Stimulated activated CD4-positive, alpha-beta T cell treated with anti-CD3 and anti-CD28 coated beads, Interleukin-12 subunit alpha, Interleukin-12 subunit beta, amount 100 ng/mL, for 48 hours (primary cell): ENCODE measurements around the gene CRTC1.
"Not testable (repeated sequence)": the region's sequence is repeated elsewhere in the genome, so short reads cannot be mapped to it uniquely, and the experiment has no call there.

ENCODE experiments used
- DNase-seq, 3 donors: peaks; one replicate each; pipeline ENCODE4 v3.0.0-alpha.2; 2020; ENCODE audit warnings: low read depth in 2 of 3, low spot score in 1 of 3

Gene CRTC1

DNA sequence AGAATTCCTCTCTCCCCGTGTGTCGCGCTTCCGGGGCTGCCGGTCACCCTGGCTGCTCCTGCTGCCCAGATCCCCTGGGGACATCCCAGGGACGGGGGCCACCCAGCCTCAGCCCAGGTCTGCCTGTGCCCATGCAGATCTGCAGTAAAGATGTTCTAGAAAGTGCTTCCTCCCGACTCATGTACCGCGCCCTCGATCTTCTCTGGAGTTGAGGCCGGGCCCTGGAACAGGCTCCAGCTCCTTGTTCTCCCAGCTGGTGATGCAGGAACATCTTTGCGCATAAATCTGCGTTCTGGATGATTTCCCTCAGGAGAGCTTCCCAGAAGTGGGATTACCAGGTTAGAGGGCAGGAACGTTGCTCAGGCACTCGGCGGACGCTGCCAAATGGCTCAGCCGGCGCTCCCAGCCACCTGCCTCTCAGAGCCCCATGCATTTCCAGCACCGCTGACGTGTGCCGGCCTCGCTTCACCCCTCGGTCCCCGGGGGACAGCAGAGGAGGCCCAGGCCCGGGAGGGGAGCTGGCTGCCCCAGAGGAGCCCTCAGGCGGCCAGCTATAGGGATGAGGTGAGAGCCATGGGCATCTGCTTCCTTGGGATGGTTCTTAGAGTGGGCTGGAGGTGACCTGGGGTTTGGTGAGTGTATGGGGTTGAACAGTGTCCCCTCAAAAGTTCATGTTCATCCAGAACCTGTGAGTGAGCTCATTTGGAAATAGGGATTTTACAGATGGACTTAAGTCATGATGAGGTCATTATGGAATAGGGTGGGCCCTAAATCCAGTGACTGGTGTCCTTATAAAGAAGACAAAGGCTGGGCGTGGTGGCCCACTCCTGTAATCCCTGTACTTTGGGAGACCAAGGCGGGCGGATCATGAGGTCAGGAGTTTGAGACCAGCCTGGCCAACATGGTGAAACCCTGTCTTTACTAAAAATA is 42.6 kb downstream of the CRTC1 start:
- no peak for DNase-seq

DNA sequence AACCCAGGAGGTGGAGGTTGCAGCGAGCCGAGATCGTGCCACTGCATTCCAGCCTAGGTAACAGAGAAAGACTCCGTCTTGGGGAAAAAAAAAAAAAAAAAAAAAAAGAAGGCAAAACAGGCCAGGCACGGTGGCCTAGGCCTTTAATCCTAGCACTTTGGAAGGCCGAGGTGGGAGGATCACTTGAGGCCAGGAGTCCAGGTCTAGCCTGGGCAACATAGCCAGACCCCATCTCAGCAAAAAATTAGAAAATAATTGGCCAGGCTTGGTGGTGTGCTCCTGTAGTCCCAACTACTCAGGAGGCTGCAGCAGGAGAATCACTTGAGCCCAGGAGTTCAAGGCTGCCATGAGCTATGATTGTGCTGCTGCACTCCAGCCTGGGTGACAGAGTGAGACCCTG is 43.4 kb downstream of the CRTC1 start:
- no peak for DNase-seq

DNA sequence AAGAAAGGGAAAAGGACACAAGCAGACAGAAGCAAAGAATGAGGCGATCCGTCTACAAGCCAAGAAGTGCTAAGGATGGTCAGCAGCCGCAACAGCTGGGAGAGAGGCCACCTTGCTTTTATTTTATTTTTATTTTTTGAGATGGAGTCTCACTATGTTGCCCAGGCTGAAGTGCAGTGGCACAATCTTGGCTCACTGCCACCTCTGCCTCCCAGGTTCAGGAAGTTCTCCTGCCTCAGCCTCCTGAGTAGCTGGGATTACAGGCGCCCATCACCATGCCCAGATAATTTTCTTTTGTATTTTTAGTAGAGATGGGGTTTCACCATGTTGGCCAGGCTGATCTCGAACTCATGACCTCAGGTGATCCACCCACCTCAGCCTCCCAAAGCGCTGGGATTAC is 44.1 kb downstream of the CRTC1 start:
- DNase-seq, result not testable (repeated sequence)

DNA sequence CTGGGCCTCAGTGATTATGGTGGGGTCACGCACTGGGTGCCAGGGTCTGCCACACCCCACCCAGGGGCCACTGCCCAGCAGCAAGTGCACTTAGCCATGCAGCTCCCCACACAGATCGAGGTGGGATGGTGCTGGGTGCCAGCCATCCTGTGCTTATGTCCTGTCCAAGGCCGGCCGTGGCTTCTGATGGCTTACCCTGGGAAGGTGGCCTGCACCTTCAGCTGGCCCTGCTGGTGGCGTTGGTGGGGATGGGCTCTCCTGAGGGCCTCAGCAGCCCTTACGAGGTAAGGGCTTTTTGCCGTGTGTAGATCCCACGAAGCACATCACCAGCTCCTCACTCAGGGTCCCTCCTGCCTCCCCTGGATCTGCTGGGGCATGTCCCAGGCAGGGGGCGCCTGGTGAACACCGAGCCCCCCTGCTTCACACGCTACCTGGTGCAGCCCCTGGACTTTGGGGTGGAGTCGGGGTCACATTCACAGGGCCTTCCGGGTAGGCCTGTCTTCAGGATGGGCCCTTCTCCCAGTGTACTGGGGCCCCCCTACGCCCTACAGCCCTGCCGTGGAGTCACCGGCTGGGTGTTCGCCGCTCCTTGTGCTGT is 46.6 kb downstream of the CRTC1 start:
- DNase-seq, result no peak

DNA sequence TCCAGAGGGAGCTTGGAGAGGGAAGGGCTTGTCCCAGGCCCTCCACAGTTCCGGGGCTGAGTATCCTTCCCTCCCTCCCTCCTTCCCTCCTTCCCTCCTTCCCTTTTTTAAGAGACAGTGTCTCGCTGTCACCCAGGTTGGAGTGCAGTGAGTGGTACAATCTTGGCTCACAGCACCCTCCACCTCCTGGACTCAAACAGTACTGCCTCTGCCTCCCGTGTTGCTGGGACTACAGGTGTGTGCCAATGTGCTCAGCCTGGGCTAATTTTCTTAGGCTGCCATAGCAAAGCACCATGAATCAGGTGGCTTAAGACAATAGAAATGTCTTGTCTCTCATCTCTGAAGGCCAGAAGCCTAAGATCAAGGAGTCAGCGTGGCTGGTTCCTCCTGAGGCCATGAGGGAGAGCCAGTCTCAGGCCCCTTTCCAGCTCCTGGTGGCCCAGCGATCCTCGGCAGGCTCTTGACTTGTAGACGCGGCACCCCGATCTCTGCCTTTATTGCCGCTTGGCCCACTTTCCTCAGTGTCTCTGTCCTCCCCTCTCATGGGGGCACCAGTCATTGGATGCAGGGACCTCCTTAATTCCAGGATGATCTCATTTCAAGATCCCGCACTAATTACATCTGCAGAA is 47.5 kb downstream of the CRTC1 start:
- DNase-seq, result no peak

DNA sequence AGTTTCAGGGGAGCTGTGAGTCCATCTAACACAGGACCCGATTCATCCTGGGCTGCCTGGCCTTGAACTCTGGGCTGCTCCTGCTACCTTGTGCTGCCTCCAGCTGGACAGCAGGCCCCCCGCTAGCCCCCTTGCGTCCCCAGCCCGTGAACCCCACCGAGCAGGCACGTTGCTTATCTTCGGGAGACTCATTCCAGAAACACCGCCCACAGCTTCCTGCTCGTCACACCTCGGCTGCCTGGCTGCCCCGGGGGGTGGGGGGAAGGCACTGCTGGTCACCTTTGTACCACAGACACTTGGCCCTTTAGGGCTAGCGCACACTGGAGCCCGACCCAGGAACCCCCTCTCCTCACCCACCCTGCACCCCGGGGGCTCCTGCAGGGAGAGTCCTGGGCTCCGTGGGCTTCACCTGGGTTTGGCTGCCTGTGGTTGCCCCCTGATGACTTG is 48.1 kb downstream of the CRTC1 start:
- no peak for DNase-seq

DNA sequence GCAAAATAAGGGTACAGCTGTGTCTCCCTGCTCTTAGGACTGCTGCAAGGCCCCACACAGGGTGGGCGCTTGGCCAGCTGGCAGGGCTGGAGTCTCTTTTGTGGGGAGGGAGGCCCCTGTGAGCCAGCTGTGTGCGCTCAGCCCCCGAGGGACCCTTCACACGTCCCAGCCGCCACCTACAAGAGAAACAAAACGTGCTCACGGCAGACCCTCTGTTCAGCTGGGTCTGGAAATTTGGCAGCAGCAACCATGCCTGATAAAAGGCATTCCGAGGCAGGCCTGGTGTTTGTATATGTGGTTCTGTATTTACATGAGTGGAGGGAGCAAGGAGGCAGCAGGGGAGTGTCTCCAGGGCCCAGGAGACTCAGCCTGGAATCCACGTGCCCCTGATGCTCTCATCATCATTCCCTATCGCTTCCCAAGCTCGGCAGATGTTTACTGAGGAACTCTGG is 49.7 kb downstream of the CRTC1 start:
- DNase-seq, result no peak

DNA sequence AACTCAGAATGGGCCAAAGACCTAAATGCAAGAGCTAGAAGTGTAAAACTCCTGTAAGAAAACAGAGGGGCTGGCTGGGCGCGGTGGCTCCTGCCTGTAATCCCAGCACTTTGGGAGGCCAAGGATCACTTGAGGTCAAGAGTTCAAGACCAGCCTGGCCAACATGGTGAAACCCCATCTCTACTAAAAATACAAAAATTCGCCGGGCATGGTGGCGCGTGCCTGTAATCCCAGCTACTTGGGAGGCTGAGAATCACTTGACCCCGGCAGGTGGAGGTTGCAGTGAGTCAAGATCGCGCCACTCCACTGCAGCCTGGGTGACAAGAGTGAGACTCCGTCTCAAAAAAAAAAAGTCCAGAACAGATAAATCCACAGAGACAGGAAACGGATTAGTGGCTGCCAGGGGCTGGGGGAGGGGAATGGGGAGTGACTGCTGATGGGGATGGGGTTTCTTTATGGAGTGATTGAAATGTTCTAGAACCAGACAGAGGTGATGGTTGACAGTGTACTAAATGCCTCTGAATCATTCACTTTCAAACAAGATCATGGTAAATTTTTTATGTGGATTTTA is 50.4 kb downstream of the CRTC1 start:
- DNase-seq, result not testable (repeated sequence)

DNA sequence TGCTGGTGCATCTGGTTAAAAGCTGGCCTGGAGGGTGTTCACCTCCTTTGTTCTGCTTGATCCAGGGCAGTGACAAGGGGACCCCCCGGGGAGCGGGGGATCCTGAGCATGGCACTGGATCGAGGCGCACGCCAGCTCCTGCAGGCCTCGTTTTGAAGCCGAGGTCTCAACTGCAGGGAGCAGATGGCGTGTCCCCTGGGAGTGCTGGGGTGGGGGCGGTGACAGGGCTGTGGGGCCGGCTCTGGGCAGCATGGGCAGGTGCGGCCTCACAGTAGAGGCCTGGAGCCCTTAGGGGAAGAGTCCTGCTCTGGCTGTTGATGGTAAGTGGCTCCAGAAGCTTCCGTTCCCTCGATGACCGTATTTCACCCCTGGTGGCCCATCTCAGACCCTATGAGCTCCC is 51.8 kb downstream of the CRTC1 start:
- no peak for DNase-seq

DNA sequence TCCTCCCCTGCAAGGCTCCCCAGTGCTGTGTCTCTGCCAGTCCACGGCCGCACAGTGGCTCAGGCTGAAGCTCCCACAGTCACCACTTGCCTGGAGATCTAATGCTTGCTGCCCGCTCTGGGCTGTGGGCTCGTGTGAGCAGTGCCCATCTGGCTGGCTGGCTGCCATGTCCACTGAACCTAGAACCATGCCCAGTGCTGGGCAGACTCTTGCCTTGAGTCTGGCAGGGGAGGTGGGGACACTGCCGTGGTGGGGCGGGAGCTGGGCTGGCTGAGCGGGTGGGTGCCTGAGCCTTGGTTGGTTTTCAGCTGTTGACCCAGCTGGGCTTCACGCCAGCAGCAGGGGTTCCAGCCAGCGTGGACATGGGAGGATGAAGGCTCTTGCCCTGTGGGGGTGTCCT is 52.3 kb downstream of the CRTC1 start:
- no peak for DNase-seq

DNA sequence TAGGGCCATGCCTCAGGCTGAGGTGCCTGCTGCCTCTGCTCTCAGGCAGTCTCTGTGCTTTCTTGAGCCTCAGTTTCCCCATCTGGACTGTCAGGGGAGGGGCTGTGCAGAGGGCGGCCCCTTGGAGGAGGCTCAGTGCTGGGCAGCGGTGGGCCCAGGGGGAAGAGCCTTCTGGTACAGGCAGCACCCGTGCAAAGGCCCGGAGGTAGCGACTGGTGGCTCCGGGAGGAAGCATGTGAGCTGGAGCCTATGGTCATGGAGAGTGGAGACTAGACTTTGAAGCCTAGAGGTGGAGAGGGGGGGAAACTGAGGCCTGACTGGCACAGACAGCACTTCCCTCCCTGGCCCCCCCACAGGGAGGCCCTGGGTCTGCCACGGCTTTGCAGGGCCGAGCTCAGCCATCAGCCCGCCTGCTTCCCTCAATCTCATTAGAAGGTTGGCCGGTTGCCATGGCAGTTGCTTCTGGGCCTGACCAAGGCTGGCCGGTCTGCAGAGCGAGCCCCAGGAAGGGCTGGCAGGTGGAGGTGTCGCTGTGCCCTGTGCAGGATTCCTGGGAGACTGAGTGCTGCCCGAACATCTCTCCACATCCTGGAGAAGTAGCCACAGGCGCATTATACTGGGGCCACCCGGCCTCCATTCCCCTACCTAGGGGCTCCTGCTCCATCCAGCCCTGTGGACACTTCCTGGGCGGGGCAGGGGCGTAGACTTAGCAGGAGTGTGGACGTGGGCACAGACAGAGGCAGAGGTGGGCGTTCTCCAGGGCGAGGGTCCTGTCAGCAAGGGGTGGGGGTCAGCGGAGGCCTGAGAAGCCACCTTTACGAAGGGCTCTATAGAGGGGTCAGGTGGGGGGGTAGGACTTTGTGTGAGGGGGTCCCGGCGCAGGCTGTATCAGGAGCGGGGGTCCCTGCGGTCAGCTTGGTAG is 53.2 kb downstream of the CRTC1 start:
- DNase-seq, result no peak

DNA sequence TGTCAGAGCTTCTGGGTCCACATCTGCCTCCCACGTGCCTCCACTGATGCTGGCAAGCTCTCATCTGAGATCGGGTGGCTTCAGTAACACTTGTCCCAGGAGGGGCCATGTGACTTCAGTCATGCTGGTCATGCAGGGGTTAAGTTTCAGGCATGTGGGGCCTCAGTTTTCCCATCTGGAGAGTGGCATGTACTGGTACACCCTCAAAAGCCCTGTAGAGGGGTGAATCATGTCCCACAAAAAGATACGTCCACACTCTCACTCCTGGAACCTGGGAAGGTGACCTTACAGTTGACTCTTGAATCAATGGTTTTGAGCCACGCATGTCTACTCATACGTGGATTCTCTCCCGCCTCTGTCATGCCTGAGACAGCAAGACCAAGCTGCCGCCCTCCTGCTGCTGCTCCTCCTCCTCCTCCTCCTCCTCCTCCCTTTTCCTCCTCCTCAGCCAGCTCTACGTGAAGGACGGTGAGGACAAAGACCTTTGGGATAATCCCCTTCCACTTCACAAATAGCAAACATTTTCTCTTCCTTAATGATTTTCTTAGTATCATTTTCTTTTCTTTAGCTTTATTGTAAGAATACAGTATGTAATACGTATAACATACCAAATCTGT is 54.0 kb downstream of the CRTC1 start:
- DNase-seq, result no peak

DNA sequence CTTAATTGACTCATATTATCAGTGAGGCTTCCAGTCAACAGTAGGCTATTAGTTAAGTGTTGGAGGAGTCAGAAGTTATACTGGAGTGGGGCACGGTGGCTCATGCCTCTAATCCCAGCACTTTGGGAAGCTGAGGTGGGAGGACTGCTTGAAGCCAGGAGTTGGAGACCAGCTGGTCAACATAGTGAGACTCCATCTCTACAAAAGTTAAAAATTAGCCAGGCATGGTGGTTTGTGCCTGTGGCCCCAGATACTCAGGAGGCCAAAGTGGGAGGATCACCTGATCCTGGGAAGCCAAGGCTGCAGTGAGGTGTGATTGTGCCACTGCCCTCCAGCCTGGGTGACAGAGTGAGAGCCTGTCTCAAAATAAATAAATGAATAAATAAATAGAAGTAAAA is 54.5 kb downstream of the CRTC1 start:
- DNase-seq, result no peak

DNA sequence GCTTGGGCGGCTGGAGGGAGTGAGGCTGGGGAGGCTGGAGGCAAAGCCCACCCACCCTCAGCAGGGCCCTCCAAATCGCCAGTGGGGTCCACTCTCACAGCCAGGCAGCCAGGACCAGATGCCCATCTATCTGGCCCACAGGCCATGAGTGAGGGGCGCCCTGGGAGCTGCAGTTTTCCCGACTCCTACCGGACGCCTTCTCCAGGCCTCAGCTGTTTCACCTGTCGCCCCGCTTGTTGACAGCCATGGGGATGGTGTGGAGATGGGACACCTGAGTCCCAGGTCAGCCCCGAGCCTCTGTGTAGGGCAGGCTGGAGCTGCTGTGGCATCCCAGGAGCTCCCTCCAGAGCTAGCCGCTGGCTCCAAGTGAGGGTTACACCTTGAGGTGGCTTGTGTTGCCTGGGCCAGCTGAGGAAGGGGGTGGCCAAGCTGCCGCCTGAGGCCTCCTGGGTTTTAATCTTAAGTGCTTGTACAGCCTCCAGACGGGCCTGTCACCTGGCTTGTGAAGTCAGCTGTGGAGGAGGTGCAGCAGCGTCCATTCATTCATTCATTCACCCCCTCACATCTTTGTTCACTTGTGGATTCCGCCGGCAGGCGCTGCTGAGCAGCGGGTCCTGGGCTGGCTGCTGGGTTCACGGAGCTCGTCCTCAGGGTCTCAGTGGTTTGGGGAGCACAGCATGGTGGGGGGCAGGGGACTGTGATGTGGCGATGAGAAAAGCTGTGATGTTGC is 55.6 kb downstream of the CRTC1 start:
- no peak for DNase-seq

DNA sequence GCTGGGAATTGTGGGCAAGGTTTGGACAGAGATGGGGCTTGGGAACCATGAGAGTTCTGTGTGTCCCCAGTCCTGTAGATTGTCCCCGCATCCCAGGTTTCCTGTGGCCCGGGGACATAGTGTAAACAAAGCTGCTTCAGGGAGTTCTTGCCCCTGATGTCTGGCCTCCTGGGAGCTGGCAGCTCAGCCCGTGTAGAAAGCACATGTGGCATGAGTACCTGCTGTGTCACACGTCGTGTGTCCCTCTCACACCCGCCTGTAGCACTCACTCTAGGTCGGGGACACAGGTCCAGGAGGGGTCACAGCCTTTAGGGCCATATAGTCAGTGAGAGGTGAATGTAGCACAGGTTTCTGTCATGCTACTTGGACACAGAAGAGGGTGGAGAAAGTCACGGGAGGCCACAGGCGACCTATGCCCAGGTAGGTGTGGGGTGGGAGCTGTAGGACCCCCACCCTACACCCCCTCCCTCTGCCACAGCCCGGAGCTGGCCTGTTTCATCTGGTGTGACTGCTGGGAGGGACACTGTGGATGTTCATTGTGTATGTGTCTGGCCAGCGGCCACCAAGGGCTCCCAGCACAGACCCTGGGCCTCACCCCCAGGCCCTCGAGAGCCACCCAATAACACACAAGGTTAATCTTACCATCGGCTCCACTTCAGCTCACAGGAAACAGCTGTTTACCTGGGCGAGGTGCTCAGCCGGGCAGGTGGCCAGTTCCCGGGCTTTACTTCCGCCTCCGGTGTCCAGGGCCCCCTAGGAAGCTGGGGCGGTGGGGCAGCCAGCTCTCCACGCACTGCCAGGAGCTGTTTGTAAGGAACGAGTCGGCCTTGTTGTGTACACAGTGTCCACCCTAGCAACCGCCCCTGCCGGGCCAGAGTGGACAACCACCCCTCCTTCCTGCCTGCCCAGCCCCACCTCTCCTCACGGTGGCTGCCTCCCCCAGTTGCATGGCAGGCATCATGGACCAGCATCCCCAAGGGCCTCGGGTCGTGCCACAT is 57.9 kb downstream of the CRTC1 start:
- DNase-seq, result no peak

DNA sequence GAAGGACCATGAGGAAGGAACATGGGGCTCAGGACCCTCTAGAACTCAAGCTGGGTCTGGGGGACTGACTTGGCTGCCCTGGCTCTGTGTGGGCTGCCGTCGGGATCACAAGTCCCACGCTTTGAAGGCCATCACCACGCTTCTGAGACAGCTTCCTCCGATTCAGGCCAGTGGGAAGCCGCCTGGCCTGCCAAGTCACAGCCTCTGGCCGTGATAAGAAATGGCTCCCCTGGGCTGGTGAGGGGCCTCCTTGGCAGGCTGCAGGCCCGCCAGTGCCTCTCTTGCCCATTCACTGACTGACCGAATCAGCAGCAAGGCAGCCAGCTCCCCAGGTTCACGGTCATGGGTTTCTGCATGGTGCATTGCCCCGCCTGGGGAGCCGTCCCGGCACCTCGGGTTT is 58.8 kb downstream of the CRTC1 start:
- no peak for DNase-seq

DNA sequence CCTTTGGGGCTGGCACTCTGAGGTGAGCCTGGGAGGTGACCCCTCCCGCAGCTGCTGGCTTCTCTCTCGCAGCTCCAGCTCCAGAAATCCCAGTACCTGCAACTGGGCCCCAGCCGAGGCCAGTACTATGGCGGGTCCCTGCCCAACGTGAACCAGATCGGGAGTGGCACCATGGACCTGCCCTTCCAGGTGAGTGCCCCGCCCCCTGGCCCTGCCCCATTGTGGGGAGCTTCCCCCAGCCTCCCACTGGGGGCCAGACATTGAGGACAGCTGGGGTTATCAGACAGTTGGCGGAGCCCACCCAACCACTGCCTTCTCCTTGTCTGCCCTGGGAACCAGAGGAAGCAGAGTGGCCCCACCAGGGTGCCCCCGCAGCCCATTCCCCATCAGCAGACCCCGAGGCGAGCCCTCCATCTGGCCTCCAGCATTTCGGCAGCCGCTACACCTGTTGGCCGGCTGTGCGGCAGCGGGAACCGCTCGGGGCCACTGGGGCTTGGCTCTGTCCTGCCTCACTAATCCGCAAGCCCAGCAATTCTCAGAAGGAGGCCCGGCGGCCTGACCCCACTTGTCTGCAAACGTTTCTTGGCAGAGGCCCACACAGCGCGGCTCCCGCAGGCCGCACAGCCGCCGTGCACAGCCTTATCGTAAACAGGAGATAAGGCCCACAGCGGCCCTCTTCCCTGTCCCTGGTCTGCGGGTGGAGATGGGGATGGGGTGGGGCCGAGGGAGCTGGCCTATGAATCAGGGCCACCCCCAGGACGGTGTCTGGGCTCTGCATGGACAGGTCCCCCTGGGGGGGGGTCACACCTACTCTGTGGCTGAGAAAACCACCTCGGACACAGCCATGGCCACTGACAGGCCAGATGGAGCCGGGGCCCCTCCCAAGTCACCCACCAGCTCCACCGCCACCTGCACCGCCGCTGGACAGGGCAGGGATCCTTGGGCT is 59.6 kb downstream of the CRTC1 start:
- no peak for DNase-seq
